GM12878 (cell line): ENCODE measurements around the gene RGS6. TPM values are rescaled to one million over a fixed set of nuclear protein-coding genes. Genes with fewer than 3 reads are reported as not detected.

Experiments
- ATF3 ChIP-seq: IDR thresholded peaks from 2 replicates; pipeline ENCODE4 v1.6.1; 2011; ENCODE audit warnings: low read depth, mild to moderate bottlenecking, low read length, moderate library complexity, borderline replicate concordance; ENCODE audit errors: extremely low read depth
- BHLHE40 ChIP-seq, 2 experiments: fragments of 450-650 bp in 1 of 2; IDR thresholded peaks; 2 replicates each; pipeline ENCODE4 v1.6.1; 2011 to 2017; ENCODE audit warnings: low read depth in 2 of 2, borderline replicate concordance in 1 of 2, improper control_type of control experiment in 1 of 2, low read length in 1 of 2, mild to moderate bottlenecking in 1 of 2
- BRCA1 ChIP-seq: IDR thresholded peaks from 2 replicates; pipeline ENCODE4 v1.6.1; 2011; ENCODE audit warnings: low read depth, low read length, improper control_type of control experiment
- IKZF1 ChIP-seq: fragments of 450-650 bp; conservative IDR thresholded peaks from 2 replicates; pipeline ENCODE4 v1.6.1; 2017; ENCODE audit warnings: antibody characterized with exemption, mild to moderate bottlenecking
- MYC ChIP-seq: IDR thresholded peaks from 2 replicates; pipeline ENCODE4 v1.6.1; 2011; ENCODE audit warnings: mild to moderate bottlenecking, low read length, moderate library complexity, inconsistent platforms; ENCODE audit not compliant: insufficient read depth, insufficient replicate concordance, insufficient read length, severe bottlenecking
- NR2C2 ChIP-seq: IDR thresholded peaks from 2 replicates; pipeline ENCODE4 v1.6.1; 2011; ENCODE audit warnings: borderline replicate concordance, low read depth; ENCODE audit not compliant: control insufficient read depth, insufficient read length
- NR2F1 ChIP-seq: fragments of 450-650 bp; conservative IDR thresholded peaks from 2 replicates; pipeline ENCODE4 v1.6.1; 2017; ENCODE audit warnings: mild to moderate bottlenecking
- RAD51 ChIP-seq: fragments of 450-650 bp; IDR thresholded peaks from 2 replicates; pipeline ENCODE4 v1.6.1; 2016; ENCODE audit warnings: moderate library complexity, mild to moderate bottlenecking, inconsistent platforms
- RELB ChIP-seq: fragments of 450-650 bp; IDR thresholded peaks from 2 replicates; pipeline ENCODE4 v1.6.1; 2017; ENCODE audit warnings: low read depth, mild to moderate bottlenecking, moderate library complexity
- SMAD1 ChIP-seq: fragments of 450-650 bp; IDR thresholded peaks from 2 replicates; pipeline ENCODE4 v1.6.1; 2018; ENCODE audit warnings: mild to moderate bottlenecking, low read depth; ENCODE audit not compliant: partially characterized antibody
- SMC3 ChIP-seq: IDR thresholded peaks from 2 replicates; pipeline ENCODE4 v1.6.1; 2011; ENCODE audit warnings: low read length, improper control_type of control experiment, borderline replicate concordance
- SREBF1 ChIP-seq: IDR thresholded peaks from 2 replicates; pipeline ENCODE4 v1.6.1; 2012; ENCODE audit warnings: mild to moderate bottlenecking, low read length
- USF2 ChIP-seq: IDR thresholded peaks from 2 replicates; pipeline ENCODE4 v1.6.1; 2011; ENCODE audit warnings: low read depth, low read length, improper control_type of control experiment, borderline replicate concordance
- ZBED1 ChIP-seq: IDR thresholded peaks from 2 replicates; pipeline ENCODE4 v1.6.1; 2016; ENCODE audit warnings: borderline replicate concordance
- polyA plus RNA-seq, 11 experiments: library from polyadenylated mRNA; depleted of rRNA in 4 of 11; unstranded in 6 of 11; stranded (reverse) in 5 of 11; fragments of >200 nt; fragmentation: Nextera tagmentation in 4 of 11; fragmentation: Illumina TruSeq in 1 of 11; extraction: Ambion mirVana in 4 of 11; extraction: Trizol in 1 of 11; gene quantifications; 1 replicate in 1 of 11; 2 replicates in 10 of 11; pipeline versions ENCODE4 v1.2.1 to v1.2.3, GENCODE V29; 2011 to 2016; ENCODE audit warnings: inconsistent platforms in 2 of 11, missing spikeins in 2 of 11, low read depth in 1 of 11
- total RNA-seq, 4 experiments: library from RNA; depleted of rRNA in 3 of 4; stranded (reverse); fragments of >200 nt in 3 of 4; fragmentation: Illumina TruSeq in 1 of 4; extraction: Trizol in 1 of 4; gene quantifications; 2 replicates each; pipeline versions ENCODE4 v1.2.1 to v1.2.3, GENCODE V29; 2013 to 2021
- TF ChIP-seq, protein P1 (sequence below): fragments of 450-650 bp; IDR thresholded peaks from 2 replicates; pipeline ENCODE4 v1.6.1; 2018; ENCODE audit warnings: borderline replicate concordance, mild to moderate bottlenecking; ENCODE audit not compliant: partially characterized antibody
- TF ChIP-seq, protein P2 (sequence below): fragments of 450-650 bp; IDR thresholded peaks from 2 replicates; pipeline ENCODE4 v1.6.1; 2017; ENCODE audit warnings: mild to moderate bottlenecking, low read depth, inconsistent platforms; ENCODE audit not compliant: poor library complexity, severe bottlenecking
- TF ChIP-seq, protein P3 (sequence below): fragments of 450-650 bp; IDR thresholded peaks from 2 replicates; pipeline ENCODE4 v1.6.1; 2017; ENCODE audit warnings: mild to moderate bottlenecking
- TF ChIP-seq, protein P4 (sequence below): fragments of 450-650 bp; IDR thresholded peaks from 2 replicates; pipeline ENCODE4 v1.6.1; 2017; ENCODE audit warnings: borderline replicate concordance

Gene RGS6
- total and polyA plus RNA-seq, 10 of the 15 experiments (the other 5 are each of a cell fraction or from before 2014, with no cell fraction given), result 3.9 to 18.1 (median 12.4) TPM

DNA sequence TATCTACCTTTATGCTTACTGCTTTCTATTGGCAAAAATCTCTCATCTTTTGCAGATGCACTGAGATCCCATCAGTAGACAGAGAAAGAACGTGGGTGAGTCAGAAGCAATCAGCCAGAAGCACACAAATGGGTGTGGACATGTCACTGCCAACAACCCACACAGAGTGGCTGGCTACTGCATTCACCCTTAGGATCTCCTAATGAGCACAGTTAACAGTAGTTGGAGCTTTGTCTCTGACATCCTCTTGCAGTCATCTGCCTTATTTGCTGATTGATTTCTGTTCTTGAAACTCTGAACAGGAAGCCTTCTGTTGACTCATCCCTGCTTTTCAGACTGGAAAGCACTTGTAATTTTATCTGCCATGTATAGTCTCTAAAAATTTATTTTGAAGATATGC is 117.2 kb downstream of the RGS6 start (continued):
- TF ChIP-seq SREBF1, result no peak
- no peak for TF ChIP-seq SMC3
- TF ChIP-seq, protein P1, sequence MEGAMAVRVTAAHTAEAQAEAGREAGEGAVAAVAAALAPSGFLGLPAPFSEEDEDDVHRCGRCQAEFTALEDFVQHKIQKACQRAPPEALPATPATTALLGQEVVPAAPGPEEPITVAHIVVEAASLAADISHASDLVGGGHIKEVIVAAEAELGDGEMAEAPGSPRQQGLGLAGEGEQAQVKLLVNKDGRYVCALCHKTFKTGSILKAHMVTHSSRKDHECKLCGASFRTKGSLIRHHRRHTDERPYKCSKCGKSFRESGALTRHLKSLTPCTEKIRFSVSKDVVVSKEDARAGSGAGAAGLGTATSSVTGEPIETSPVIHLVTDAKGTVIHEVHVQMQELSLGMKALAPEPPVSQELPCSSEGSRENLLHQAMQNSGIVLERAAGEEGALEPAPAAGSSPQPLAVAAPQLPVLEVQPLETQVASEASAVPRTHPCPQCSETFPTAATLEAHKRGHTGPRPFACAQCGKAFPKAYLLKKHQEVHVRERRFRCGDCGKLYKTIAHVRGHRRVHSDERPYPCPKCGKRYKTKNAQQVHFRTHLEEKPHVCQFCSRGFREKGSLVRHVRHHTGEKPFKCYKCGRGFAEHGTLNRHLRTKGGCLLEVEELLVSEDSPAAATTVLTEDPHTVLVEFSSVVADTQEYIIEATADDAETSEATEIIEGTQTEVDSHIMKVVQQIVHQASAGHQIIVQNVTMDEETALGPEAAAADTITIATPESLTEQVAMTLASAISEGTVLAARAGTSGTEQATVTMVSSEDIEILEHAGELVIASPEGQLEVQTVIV, result no peak
- TF ChIP-seq, protein P2, sequence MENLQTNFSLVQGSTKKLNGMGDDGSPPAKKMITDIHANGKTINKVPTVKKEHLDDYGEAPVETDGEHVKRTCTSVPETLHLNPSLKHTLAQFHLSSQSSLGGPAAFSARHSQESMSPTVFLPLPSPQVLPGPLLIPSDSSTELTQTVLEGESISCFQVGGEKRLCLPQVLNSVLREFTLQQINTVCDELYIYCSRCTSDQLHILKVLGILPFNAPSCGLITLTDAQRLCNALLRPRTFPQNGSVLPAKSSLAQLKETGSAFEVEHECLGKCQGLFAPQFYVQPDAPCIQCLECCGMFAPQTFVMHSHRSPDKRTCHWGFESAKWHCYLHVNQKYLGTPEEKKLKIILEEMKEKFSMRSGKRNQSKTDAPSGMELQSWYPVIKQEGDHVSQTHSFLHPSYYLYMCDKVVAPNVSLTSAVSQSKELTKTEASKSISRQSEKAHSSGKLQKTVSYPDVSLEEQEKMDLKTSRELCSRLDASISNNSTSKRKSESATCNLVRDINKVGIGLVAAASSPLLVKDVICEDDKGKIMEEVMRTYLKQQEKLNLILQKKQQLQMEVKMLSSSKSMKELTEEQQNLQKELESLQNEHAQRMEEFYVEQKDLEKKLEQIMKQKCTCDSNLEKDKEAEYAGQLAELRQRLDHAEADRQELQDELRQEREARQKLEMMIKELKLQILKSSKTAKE, result peak; percentile 30
- peak; percentile 59; the same call in 1 of the 2 replicates for TF ChIP-seq ZBED1
- peak in 1 of 2 experiments; percentile 22; a peak in 1 of 4 replicates for TF ChIP-seq BHLHE40 (IDR thresholded peaks at IDR 0.05; ENCODE audit: borderline replicate concordance in 1 of 2, low read depth in 2 of 2, low read length in 1 of 2)
- no peak for TF ChIP-seq MYC
- TF ChIP-seq, protein P3, sequence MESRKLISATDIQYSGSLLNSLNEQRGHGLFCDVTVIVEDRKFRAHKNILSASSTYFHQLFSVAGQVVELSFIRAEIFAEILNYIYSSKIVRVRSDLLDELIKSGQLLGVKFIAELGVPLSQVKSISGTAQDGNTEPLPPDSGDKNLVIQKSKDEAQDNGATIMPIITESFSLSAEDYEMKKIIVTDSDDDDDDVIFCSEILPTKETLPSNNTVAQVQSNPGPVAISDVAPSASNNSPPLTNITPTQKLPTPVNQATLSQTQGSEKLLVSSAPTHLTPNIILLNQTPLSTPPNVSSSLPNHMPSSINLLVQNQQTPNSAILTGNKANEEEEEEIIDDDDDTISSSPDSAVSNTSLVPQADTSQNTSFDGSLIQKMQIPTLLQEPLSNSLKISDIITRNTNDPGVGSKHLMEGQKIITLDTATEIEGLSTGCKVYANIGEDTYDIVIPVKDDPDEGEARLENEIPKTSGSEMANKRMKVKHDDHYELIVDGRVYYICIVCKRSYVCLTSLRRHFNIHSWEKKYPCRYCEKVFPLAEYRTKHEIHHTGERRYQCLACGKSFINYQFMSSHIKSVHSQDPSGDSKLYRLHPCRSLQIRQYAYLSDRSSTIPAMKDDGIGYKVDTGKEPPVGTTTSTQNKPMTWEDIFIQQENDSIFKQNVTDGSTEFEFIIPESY, result no peak
- peak; percentile 43 for TF ChIP-seq IKZF1
- TF ChIP-seq BRCA1, result no peak
- TF ChIP-seq RELB, result no peak; the same call in 1 of the 2 replicates
- no peak for TF ChIP-seq ATF3
- TF ChIP-seq NR2F1, result no peak
- TF ChIP-seq USF2, result no peak
- no peak for TF ChIP-seq SMAD1
- TF ChIP-seq, protein P4, sequence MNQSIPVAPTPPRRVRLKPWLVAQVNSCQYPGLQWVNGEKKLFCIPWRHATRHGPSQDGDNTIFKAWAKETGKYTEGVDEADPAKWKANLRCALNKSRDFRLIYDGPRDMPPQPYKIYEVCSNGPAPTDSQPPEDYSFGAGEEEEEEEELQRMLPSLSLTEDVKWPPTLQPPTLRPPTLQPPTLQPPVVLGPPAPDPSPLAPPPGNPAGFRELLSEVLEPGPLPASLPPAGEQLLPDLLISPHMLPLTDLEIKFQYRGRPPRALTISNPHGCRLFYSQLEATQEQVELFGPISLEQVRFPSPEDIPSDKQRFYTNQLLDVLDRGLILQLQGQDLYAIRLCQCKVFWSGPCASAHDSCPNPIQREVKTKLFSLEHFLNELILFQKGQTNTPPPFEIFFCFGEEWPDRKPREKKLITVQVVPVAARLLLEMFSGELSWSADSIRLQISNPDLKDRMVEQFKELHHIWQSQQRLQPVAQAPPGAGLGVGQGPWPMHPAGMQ, result no peak
- no peak for TF ChIP-seq NR2C2
- no peak for TF ChIP-seq RAD51
